Measurements from ENCODE around the gene GIGYF1. TPM values are rescaled to one million over a fixed set of nuclear protein-coding genes. Genes with fewer than 3 reads are reported as not detected.
A peak's percentile ranks its signal among the peaks of the same experiment; 100 is the strongest.

GIGYF1 gene
- total and polyA plus RNA-seq, 2 of the 4 experiments (the other 2 are of a cell fraction): 3.0 to 10.7 TPM

DNA sequence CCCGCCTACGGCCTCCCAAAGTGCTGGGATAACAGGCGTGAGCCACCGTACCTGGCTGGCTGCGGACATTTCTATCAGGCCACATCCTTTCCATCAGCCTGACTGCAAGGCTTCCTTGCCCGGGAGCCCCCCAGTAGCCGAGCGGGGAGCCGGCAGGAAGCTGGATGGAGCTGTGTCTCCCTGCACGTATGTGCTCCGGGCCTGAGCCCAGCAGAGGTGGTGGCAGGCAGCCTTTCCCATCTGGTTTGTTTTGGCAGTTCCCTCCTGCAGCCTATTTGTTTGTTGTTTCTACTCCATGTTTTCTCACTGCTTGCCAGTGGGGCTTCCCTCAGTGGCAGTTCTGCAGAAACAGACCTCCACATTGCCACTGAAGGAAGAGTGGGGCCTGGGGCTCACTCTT, 17.3 kb upstream of the GIGYF1 start:
- Histone ChIP-seq H2BK20ac (ENCODE audit: low read depth, low read length) (no peak overlapping the region), H3K56ac (ENCODE audit: extremely low read depth, insufficient read depth, low read length) (no peak overlapping the region), H2AK5ac (ENCODE audit: low read depth, low read length) (no peak overlapping the region), H3K14ac (replicated peaks; ENCODE audit: low read depth, low read length) (no peak overlapping the region), H4K20me1 (ENCODE audit: insufficient read depth, low read length) (no peaks in the 10 kb centered on the region), H3K4me2 (ENCODE audit: low read depth, low read length) (no peak overlapping the region), H2BK120ac (ENCODE audit: low read depth, low read length) (no peak overlapping the region), H3K9me1 (ENCODE audit: insufficient read depth, low read length) (no peaks in the 10 kb centered on the region), H2AFZ (replicated peaks; ENCODE audit: low read length, poor library complexity) (peak overlapping the region; percentile 39), H3K4me1 (ENCODE audit: control insufficient read depth, insufficient read depth, low read length) (peaks cover 3% of the 10 kb centered on the region; the same call in 1 of the 2 replicates), H4K5ac (ENCODE audit: low read depth, low read length) (no peak overlapping the region), H3K36me3 (ENCODE audit: control insufficient read depth, insufficient read depth, low read length) (no peaks in the 10 kb centered on the region), H3K18ac (ENCODE audit: low read depth, low read length) (no peak overlapping the region), H2BK5ac (ENCODE audit: low read depth, low read length, poor library complexity, severe bottlenecking) (no peak overlapping the region), H3K23ac (ENCODE audit: low read depth, low read length) (no peak overlapping the region), H3K4me3 (ENCODE audit: insufficient read depth, low read depth, low read length) (no peak overlapping the region), H3K27me3 (ENCODE audit: control insufficient read depth, insufficient read depth, low read length) (peaks cover 5% of the 10 kb centered on the region; the same call in 1 of the 2 replicates), H3K27ac (ENCODE audit: insufficient read depth, low read length) (no peak overlapping the region), H3K9me3 (ENCODE audit: control insufficient read depth, insufficient read depth, low read length) (no peaks in the 10 kb centered on the region), H4K8ac (ENCODE audit: low read depth in 2 of 2, low read length in 2 of 2) (no peak overlapping the region), H2AK9ac (replicated peaks; ENCODE audit: low read depth, low read length, poor library complexity) (peak overlapping the region; percentile 23), H4K91ac (ENCODE audit: insufficient read depth, low read depth, low read length) (no peak overlapping the region), H3K9ac (ENCODE audit: low read depth, low read length) (no peak overlapping the region), H2BK15ac (ENCODE audit: low read depth, low read length) (no peak overlapping the region), H3K79me1 (ENCODE audit: low read depth in 1 of 2, low read length in 2 of 2) (peaks cover 11 to 20% of the 10 kb centered on the region in 2 experiments), H3K4ac (ENCODE audit: low read depth, low read length) (no peak overlapping the region)
- BruUV-seq (replicated peaks): no TSS peak
- ATAC-seq (ENCODE audit: low read depth) (peak; percentile 14; the same call in 1 of the 2 replicates), DNase-seq (no peak)
- 38% methylated on average over 5 of the region's 11 CpGs; no CpG with 5 or more reads in 1 of the 2 experiments for WGBS, 2 experiments (ENCODE audit: extremely low coverage in 2 of 2, insufficient read length in 1 of 2)
- ChIA-PET POLR2A (ENCODE audit: unreplicated experiment) (no interaction called here), CTCF (interaction anchor here (0.7 kb wide), 1 partner anchor 98 kb away, joined by 6 read pairs; no protein-coding TSS in a partner anchor)
- intact Hi-C loops (cut with micrococcal nuclease) (no loop called here), in situ Hi-C loops (cut with MboI; ENCODE audit: low sequenced_read_pairs) (loop anchor here (25.0 kb wide), 1 partner anchor 351 kb away; no protein-coding TSS in a partner anchor), dilution Hi-C loops (cut with HindIII; ENCODE audit: low sequenced_read_pairs, unreplicated experiment) (no loop called here)
- TF ChIP-seq BHLHE40 (IDR thresholded peaks at IDR 0.05; ENCODE audit: low read depth, low read length): no peak
- no peak for TF ChIP-seq MXI1 (IDR thresholded peaks at IDR 0.05; ENCODE audit: borderline replicate concordance, low read depth, low read length)
- TF ChIP-seq, protein P1, sequence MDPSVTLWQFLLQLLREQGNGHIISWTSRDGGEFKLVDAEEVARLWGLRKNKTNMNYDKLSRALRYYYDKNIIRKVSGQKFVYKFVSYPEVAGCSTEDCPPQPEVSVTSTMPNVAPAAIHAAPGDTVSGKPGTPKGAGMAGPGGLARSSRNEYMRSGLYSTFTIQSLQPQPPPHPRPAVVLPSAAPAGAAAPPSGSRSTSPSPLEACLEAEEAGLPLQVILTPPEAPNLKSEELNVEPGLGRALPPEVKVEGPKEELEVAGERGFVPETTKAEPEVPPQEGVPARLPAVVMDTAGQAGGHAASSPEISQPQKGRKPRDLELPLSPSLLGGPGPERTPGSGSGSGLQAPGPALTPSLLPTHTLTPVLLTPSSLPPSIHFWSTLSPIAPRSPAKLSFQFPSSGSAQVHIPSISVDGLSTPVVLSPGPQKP (IDR thresholded peaks at IDR 0.05; ENCODE audit: borderline replicate concordance, low read depth, low read length): no peak

All from IMR-90 (cell line).